ENCODE data around the gene FRAS1. TPM values are rescaled to one million over a fixed set of nuclear protein-coding genes. Genes with fewer than 3 reads are reported as not detected.

The FRAS1 gene
- total and polyA plus RNA-seq, 8 donors, result 15.3 to 48.9 (median 40.4) TPM

GRCh38 chr4:78566834-78567499 is 509.8 kb downstream of the FRAS1 start:
- intact Hi-C loops (cut with DNase I), result no loop called here
- no peak overlapping the region for H3K4me3 ChIP-seq
- H3K9me3 ChIP-seq, result no peaks in the 10 kb centered on the region
- no peak for DNase-seq
- TF ChIP-seq CTCF (IDR thresholded peaks at IDR 0.05), result no peak
- H3K36me3 ChIP-seq, result no peaks in the 10 kb centered on the region
- ATAC-seq, result no peak
- peaks cover 6 to 16% of the 10 kb centered on the region in 2 donors for H3K4me1 ChIP-seq
- no peaks in the 10 kb centered on the region for H3K27me3 ChIP-seq
- peak overlapping the region in 1 of 2 donors; percentile 35 for H3K27ac ChIP-seq

- H3K36me3 ChIP-seq, result no peaks in the 10 kb centered on the region
- no peaks in the 10 kb centered on the region for H3K27me3 ChIP-seq
- H3K9me3 ChIP-seq, result no peaks in the 10 kb centered on the region
- DNase-seq (no peak), ATAC-seq (no peak)
- TF ChIP-seq CTCF (IDR thresholded peaks at IDR 0.05), result no peak
- no peak overlapping the region for H3K4me3 ChIP-seq
- intact Hi-C loops (cut with DNase I), result no loop called here
- H3K27ac ChIP-seq, result peak overlapping the region in 1 of 2 donors; percentile 35
- H3K4me1 ChIP-seq, result peaks cover 6 to 14% of the 10 kb centered on the region in 2 donors
These were observed 510.5 kb downstream of the FRAS1 start for GRCh38 chr4:78567500-78568060.

GRCh38 chr4:78568640-78569305 is 511.6 kb downstream of the FRAS1 start:
- intact Hi-C loops (cut with DNase I), result no loop called here
- ATAC-seq, result no peak
- Histone ChIP-seq H3K4me1 (peaks cover 6 to 14% of the 10 kb centered on the region in 2 donors), H3K27ac (peak overlapping the region; percentile 34 to 51), H3K36me3 (peaks cover 0 to 6% of the 10 kb centered on the region in 2 donors), H3K9me3 (no peaks in the 10 kb centered on the region), H3K4me3 (no peak overlapping the region), H3K27me3 (no peaks in the 10 kb centered on the region)
- no peak for DNase-seq
- no peak for TF ChIP-seq CTCF (IDR thresholded peaks at IDR 0.05)

- intact Hi-C loops (cut with DNase I), result no loop called here
- no peak for TF ChIP-seq CTCF (IDR thresholded peaks at IDR 0.05)
- Histone ChIP-seq H3K27me3 (no peaks in the 10 kb centered on the region), H3K36me3 (peaks cover 0 to 8% of the 10 kb centered on the region in 2 donors), H3K4me1 (peaks cover 6 to 14% of the 10 kb centered on the region in 2 donors), H3K27ac (peak overlapping the region; percentile 34 to 51), H3K9me3 (no peaks in the 10 kb centered on the region), H3K4me3 (no peak overlapping the region)
- DNase-seq (no peak), ATAC-seq (peak; percentile 76)
These were observed 512.2 kb downstream of the FRAS1 start for GRCh38 chr4:78569306-78569821.

GRCh38 chr4:78570117-78570516 is 513.0 kb downstream of the FRAS1 start:
- DNase-seq (no peak), ATAC-seq (no peak)
- Histone ChIP-seq H3K4me3 (no peak overlapping the region), H3K27ac (peak overlapping the region in 1 of 2 donors; percentile 9), H3K9me3 (no peaks in the 10 kb centered on the region), H3K27me3 (no peaks in the 10 kb centered on the region), H3K36me3 (peaks cover 0 to 14% of the 10 kb centered on the region in 2 donors), H3K4me1 (peaks cover 6 to 14% of the 10 kb centered on the region in 2 donors)
- intact Hi-C loops (cut with DNase I), result no loop called here
- TF ChIP-seq CTCF (IDR thresholded peaks at IDR 0.05), result no peak
